IMR-90 (cell line): ENCODE data around the gene CCDC33. TPM values are rescaled to one million over a fixed set of nuclear protein-coding genes. Genes with fewer than 3 reads are reported as not detected.

Source experiments
- BHLHE40 ChIP-seq: fragments of 150-350 bp; IDR thresholded peaks from 2 replicates; pipeline ENCODE4 v1.6.1; 2016; ENCODE audit warnings: mild to moderate bottlenecking, low read depth, low read length
- CHD1 ChIP-seq: IDR thresholded peaks from 2 replicates; pipeline ENCODE4 v1.6.1; 2012; ENCODE audit warnings: low read depth, low read length, improper control_type of control experiment
- CTCF ChIP-seq: conservative IDR thresholded peaks from 2 replicates; pipeline ENCODE4 v1.5.1; 2012; ENCODE audit warnings: mild to moderate bottlenecking, low read depth, low read length, improper control_type of control experiment
- MXI1 ChIP-seq: IDR thresholded peaks from 2 replicates; pipeline ENCODE4 v1.6.1; 2012; ENCODE audit warnings: low read depth, mild to moderate bottlenecking, low read length, moderate library complexity, borderline replicate concordance
- RFX5 ChIP-seq: IDR thresholded peaks from 2 replicates; pipeline ENCODE4 v1.8.0; 2012; ENCODE audit warnings: low read depth, mild to moderate bottlenecking, low read length, moderate library complexity
- polyA plus RNA-seq, 3 experiments: library from polyadenylated mRNA; depleted of rRNA; stranded (reverse); fragments of >200 nt; gene quantifications; 2 replicates each; pipeline ENCODE4 v1.2.3, GENCODE V29; 2012; ENCODE audit warnings: low replicate concordance in 1 of 3
- total RNA-seq: library from RNA; depleted of rRNA; stranded (reverse); fragments of >200 nt; gene quantifications from 2 replicates; pipeline ENCODE4 v1.2.3, GENCODE V29; 2012

The CCDC33 gene
- total and polyA plus RNA-seq, 2 of the 4 experiments (the other 2 are of a cell fraction) = not detected

- TF ChIP-seq CTCF (no peak), RFX5 (no peak), CHD1 (no peak), BHLHE40 (no peak), MXI1 (no peak)
Observed at GRCh38 chr15:74225928-74226327, 10.2 kb upstream of the CCDC33 start (continued).
